ENCODE data around the gene SMARCB1.

The SMARCB1 gene

GRCh38 chr22:23833017-23833751, 46.4 kb downstream of the SMARCB1 start:
- DNase-seq, result no peak

GRCh38 chr22:23833911-23834317, 47.1 kb downstream of the SMARCB1 start:
- no peak for DNase-seq

- no peak for DNase-seq
These were observed 47.6 kb downstream of the SMARCB1 start for GRCh38 chr22:23834406-23834792.

- no peak for DNase-seq
These were observed 48.2 kb downstream of the SMARCB1 start for GRCh38 chr22:23834793-23835483.

GRCh38 chr22:23835484-23836144, 48.8 kb downstream of the SMARCB1 start:
- DNase-seq, result no peak

- no peak for DNase-seq
These were observed 49.5 kb downstream of the SMARCB1 start for GRCh38 chr22:23836281-23836680.

- DNase-seq, result no peak
These were observed 50.1 kb downstream of the SMARCB1 start for GRCh38 chr22:23836692-23837495.

- no peak for DNase-seq
These were observed 50.7 kb downstream of the SMARCB1 start for GRCh38 chr22:23837496-23837859.

GRCh38 chr22:23837911-23838680, 51.3 kb downstream of the SMARCB1 start:
- no peak for DNase-seq

- DNase-seq, result peak; percentile 97
These were observed 52.1 kb downstream of the SMARCB1 start, which contains the start of gene DERL3 for GRCh38 chr22:23838681-23839468. Gene DERL3 (minus strand): TSS chr22:23839006. CDS start chr22:23838987, 19 bp downstream.

GRCh38 chr22:23840026-23840425, 53.3 kb downstream of the SMARCB1 start:
- no peak for DNase-seq

GRCh38 chr22:23841292-23841691, 54.5 kb downstream of the SMARCB1 start:
- DNase-seq, result no peak

GRCh38 chr22:23841736-23842445, 55.1 kb downstream of the SMARCB1 start:
- no peak for DNase-seq

GRCh38 chr22:23842599-23842998, 55.8 kb downstream of the SMARCB1 start:
- DNase-seq, result no peak

GRCh38 chr22:23844739-23845202, 58.0 kb downstream of the SMARCB1 start:
- DNase-seq, result no peak

GRCh38 chr22:23845265-23846080, 58.7 kb downstream of the SMARCB1 start:
- no peak for DNase-seq

- no peak for DNase-seq
These were observed 59.3 kb downstream of the SMARCB1 start for GRCh38 chr22:23846081-23846469.

- DNase-seq, result no peak
These were observed 60.6 kb downstream of the SMARCB1 start for GRCh38 chr22:23847310-23847920.
